HG03575 (cell line): Measurements from ENCODE around the gene FAM200A.
"Not testable (repeated sequence)": the region's sequence is repeated elsewhere in the genome, so short reads cannot be mapped to it uniquely, and the experiment has no call there.

Experiments used
- ATAC-seq: cut with Tn5 transposase; IDR thresholded peaks from one replicate; pipeline ENCODE4 v1.9.1; 2021; ENCODE audit not compliant: unreplicated experiment, insufficient number of reproducible peaks, low FRiP score; ENCODE audit errors: extremely low read depth

The FAM200A gene

DNA sequence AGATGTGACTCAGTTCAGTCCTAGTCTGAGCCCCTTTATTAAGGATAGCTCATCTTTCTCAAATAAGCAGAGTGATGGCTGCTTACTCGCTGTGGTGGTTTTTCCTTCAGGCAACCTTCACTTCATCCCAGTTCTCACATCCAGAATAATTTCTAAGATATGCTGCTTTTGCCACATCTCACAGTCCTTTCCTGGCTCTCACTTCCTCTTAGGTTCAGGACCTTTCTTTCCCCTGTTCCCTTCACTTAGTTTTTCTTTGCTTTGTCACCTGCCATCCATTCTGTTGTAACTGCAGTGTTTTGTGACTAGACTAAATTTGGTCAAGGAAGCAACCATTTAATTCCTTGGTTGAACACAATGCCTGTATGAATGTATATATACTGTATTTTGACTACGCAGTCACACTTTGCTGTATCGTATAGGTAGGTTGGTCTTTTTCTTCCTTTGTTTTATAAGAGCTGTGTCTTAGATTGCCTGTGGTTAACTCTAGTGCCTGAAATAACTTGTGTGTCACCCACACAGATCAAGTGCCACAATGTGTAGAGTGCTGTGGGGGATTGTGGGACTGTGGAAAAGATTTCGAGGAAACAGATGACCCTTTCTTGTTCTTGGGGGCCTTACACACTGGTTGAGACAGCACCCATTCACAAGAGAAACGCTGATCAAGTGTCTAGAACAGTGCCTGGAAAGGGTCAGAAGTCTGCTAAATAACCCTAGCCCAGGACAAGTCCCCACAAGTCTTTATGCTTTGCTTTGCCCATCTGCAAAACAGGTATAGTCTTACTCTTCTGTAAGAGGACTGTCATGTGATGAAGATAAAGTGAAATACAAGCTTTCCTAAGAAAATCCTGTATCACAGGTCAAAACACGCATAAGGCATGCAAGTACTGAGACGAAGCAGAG, 9.2 kb upstream of the FAM200A start:
- ATAC-seq = no peak

DNA sequence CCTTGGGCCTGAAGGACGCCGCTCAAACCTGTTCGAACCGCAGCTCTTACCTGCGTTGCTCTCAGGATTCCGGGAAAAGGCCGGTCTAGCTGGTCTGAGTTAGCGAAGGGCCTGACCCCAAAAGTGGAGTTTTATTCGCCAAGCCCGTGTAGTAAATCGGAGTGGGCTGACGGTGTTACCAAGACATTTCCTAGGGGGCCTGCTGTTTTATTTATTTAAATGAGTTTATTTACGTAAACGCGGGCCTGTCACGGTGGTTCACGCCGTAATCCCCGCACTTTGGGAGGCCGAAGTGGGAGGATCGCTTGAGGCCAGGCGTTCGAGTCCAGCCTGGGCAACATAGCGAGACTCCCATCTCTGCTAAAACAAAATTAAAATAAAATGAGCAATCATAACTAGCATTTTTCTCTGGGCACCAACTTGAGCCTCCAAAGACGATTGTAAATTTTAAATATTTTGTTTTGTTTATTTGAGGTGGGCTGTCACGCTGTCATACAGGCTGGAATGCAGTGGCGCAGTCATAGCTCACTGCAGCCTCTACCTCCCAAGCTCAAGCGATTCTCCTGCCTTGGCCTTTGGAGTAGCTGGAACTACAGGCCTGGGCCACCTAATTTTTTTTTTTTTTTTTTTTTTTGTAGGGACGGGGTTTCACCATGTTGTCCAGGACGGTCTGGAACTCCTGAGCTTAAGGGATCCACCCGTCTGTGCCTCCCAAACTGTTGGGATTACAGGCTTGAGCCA, 7.4 kb upstream of the FAM200A start:
- ATAC-seq = no peak

DNA sequence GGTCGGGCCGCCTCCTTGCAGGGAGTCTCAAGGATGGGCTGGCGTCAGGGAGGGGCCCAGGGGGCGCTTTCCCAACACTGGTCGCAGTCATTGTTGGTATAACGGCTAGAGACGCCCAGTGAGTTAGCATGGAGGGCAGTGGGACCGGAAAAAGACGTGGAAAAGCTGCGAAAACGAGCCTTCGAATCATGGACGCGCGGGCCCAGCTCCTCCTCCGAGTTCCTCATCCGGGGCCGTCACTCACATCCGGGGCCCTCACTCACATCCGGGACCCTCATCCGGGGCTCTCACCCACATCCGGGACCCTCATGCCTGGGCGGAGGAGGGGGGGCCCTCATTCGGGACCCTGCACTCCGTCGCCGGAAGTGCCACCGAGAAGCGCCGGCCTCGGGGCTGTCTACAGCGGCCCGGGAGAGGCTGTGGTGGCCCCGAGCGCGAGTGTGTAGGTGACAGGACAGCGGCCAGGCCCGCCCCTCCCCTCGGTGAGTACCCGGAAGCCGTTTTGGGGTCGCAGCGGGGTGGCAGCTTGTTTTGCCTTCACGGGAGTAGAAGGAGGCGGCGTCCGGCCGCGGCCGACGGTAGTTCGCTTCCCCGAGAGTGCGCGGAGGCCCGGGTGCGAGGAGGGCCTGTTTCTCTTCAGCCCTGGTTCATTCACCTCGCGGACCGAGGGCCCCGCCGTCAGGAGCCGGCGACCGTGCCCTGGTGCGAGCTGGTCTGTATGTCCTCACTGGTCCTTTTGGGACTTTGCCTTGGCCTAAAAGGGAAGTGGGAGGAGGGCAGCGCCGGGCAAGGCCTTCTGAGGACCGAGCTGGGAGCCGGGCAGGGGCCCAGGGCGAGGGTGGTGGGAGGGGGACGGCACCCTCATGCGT, 6.6 kb upstream of the FAM200A start, which contains the start of gene ZNF655:
Gene ZNF655 (plus strand): TSS at position 337 of the 869 bp plus-strand sequence. CDS start 1,918 bp downstream, outside the sequence.
- ATAC-seq = no peak

DNA sequence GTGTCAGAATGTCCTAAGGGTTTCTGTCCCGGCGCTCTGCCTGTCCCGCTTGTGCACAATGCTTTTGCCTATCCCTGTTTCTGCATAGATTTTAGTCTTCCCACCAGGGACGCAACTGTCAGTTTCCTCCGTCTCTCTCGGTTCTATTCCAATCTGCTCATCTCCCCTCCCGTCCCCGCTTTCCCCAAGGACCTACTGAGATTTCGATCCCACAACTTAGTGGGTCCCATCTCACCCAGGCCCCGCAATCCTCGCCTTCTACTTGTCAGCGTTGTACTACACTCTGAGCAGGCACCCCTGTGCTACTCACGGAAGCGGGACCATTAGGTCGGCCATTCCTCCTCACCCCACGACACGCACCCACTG, 6.0 kb upstream of the FAM200A start:
- ATAC-seq = no peak

DNA sequence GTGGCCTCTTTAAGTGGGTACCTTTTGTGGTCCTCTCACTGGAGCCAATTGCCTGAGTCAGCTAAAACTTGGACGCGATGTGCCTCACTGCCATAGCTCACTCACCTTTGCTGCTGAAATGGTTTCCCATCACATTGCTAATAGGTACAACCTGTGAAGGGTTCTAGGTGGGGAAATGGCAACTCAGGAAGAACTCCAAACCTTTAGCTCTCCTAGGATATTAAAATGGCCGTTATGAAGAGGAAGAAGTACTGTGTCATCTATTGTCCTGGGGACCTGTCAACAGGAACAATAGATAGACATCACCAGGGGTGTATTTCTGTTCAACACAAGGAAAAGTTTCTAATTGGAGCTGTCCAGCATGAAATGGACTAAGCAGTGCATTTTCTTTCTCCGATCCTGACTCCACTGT, 5.3 kb upstream of the FAM200A start:
- no peak for ATAC-seq

- no peak for ATAC-seq
Observed at GRCh38 chr7:99554939-99555338, 3.0 kb upstream of the FAM200A start.

- ATAC-seq = no peak
Observed at GRCh38 chr7:99553039-99553438, 1.1 kb upstream of the FAM200A start.

DNA sequence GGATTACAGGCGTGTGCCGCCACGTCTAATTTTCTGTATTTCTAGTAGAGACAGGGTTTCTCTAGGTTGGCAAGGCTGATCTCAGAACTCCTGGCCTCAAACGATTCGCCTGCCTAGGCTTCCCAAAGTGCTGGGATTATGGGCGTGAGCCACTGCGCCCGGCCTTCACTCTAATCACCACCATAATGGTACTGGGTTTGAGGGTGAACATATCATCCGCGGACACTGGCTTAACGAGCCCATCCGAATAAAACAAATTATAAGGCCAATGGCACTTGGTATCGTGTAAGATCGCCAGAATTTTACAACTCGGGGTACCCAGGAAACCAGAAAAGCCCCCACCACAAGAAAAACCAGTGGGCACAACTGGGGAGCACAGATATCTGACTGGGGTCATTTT, 580 bp downstream of the FAM200A start:
- no peak for ATAC-seq

- ATAC-seq = not testable (repeated sequence)
Observed at GRCh38 chr7:99549545-99549944, 2.4 kb downstream of the FAM200A start.

DNA sequence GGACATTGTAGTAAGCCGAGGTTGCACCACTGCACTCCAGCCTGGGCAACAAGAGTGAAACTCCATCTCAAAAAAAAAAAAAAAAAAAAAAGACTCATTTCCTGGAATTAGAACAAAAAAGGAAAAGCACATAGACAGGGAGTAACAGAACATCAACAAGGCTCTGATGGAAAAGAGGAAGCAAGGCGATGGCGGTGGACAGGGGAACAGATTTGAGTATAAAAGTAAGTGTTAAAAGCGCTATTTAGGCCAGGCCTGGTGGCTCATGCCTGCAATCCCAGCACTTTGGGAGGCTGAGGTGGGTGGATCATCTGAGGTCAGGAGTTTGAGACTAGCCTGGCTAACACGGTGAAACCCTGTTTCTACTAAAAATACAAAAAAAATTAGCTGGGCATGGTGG, 6.6 kb downstream of the FAM200A start:
- ATAC-seq = not testable (repeated sequence)

DNA sequence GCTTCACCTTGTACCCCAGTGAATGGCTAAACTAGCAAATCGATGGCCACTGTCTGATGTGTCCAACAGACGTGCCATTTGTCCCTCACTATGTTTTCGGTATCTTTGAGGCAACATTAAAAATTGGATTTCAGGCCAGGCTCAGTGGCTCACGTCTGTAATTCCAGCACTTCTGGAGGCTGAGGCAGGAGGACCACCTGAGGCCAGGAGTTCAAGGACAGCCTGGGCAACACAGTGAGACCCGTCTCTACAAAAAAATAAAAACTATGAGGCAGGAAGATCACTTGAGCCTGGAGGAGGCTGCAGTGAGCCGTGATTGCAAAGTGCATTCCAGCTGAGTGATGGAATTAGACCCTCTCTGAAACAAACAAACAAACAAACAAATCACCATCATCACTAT, 8.0 kb downstream of the FAM200A start:
- no peak for ATAC-seq

DNA sequence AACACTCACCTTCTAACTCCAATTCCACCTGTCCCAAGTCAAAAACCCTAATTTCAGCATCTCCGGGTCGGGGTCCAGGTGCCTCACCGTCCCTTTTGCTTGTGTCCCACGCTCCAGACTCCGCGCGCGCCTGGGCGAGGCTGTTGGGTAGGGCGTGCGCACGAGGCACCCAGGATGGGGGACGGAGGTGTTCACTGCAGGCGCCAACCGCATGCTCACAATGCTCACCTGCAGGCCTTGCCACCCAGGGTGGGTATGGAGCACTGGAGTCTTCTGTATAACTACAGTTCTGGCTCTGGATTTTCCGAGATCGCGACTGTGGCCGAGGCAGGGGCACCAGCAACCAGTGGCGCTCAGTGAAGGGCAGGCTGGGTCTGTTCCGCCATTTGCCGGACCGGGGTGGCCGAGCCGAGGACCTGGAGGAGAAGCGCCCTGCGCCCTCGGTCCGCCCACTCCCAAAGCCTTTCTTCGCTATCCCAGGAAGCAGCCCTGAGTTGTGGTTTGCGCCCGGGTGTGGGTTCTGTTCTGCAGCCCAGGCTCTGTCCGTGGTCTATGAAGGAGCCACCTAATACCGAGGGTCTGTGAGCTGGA, 8.7 kb downstream of the FAM200A start:
- no peak for ATAC-seq

DNA sequence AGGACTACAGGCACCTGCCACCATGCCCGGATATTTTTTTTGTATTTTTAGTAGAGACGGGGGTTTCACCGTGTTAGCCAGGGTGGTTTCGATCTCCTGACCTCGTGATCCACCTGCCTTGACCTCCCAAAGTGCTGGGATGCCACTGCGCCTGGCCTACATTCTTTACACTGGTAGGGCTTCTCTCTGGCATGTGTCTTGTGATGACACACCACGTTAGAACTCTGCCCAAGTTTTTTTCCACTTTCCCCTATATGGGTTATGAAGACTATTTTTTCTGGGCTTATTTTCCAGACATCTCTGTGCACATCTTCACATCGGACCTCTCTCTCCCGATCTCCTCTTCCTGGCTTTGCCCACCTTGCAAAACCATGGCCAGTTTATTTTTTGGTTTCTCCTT, 10.7 kb downstream of the FAM200A start:
- no peak for ATAC-seq

GRCh38 chr7:99540542-99540941, 11.4 kb downstream of the FAM200A start:
- no peak for ATAC-seq

DNA sequence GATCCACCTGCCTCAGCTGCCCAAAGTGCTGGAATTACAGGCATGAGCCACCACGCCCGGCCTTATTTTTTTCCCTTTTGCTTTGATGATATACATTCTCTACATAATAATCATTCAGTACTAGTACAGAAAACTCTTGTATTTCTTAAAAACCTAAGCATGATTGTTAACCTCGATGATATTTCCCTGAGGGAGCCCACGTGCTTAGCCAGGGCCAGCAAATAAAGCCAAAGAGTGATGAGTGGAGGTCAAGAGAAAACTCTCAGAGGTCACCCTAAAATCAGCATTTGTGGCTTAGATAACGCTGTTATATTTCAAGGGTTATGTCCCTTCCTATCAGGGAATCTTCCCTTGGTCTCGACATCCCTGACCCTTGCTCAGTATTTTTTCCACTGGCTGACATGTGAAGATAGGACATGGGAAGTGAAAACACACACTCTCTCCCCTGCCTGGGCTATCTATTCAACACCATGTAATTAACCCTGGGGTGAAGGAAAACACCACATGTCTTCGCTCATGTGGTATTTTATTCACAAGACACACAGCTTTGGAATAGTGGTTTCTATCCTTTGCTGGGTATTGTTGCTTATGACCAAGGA, 12.6 kb downstream of the FAM200A start:
- ATAC-seq = no peak

- ATAC-seq = no peak
Observed at GRCh38 chr7:99535667-99536066, 16.2 kb downstream of the FAM200A start.

DNA sequence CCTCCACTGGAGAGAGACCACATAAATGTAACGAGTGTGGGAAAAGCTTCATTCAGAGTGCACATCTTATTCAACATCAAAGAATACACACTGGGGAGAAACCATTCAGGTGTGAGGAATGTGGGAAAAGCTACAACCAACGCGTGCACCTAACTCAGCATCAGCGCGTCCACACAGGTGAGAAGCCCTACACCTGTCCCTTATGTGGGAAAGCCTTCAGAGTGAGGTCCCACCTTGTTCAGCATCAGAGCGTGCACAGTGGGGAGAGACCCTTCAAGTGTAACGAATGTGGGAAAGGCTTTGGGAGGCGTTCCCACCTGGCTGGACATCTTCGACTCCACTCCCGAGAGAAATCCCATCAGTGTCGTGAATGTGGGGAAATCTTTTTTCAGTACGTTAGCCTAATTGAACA, 20.6 kb downstream of the FAM200A start:
- ATAC-seq = no peak

- ATAC-seq = no peak
Observed at GRCh38 chr7:99525713-99526440, 26.0 kb downstream of the FAM200A start.
